ENCODE results near the gene AKAP13. TPM values are rescaled to one million over a fixed set of nuclear protein-coding genes. Genes with fewer than 3 reads are reported as not detected.
"Not testable (repeated sequence)": the region's sequence is repeated elsewhere in the genome, so short reads cannot be mapped to it uniquely, and the experiment has no call there.

The AKAP13 gene
- total and polyA plus RNA-seq, 7 donors: 18.2 to 126 (median 93.7) TPM

GRCh38 chr15:85530079-85530478 is 149.7 kb downstream of the AKAP13 start:
- 79 to 91% (median 88%) methylated on average over 7 of the region's 7 CpGs for WGBS, 3 donors
- no peak overlapping the region for H3K27ac ChIP-seq
- no peak for TF ChIP-seq CTCF (IDR thresholded peaks at IDR 0.05)
- H3K9me3 ChIP-seq: no peaks in the 10 kb centered on the region
- peaks cover 0 to 18% of the 10 kb centered on the region in 2 donors for H3K36me3 ChIP-seq (ENCODE audit: insufficient read depth in 1 of 2, low read depth in 1 of 2)
- no peak for DNase-seq
- intact Hi-C loops (cut with DNase I): no loop called here
- peaks cover 3% of the 10 kb centered on the region for H3K4me1 ChIP-seq
- no peak overlapping the region for H3K4me3 ChIP-seq
- no peaks in the 10 kb centered on the region for H3K27me3 ChIP-seq (ENCODE audit: insufficient read depth in 3 of 3, low read length in 2 of 3)
- ATAC-seq: no peak

- DNase-seq (no peak), ATAC-seq (no peak)
- peaks cover 3% of the 10 kb centered on the region for H3K4me1 ChIP-seq
- intact Hi-C loops (cut with DNase I): no loop called here
- no peak overlapping the region for H3K27ac ChIP-seq
- no peak overlapping the region for H3K4me3 ChIP-seq
- no peaks in the 10 kb centered on the region for H3K27me3 ChIP-seq (ENCODE audit: insufficient read depth in 3 of 3, low read length in 2 of 3)
- H3K9me3 ChIP-seq: no peaks in the 10 kb centered on the region
- WGBS, 3 donors: 73 to 91% (median 87%) methylated on average over 4 of the region's 4 CpGs
- peaks cover 0 to 22% of the 10 kb centered on the region in 2 donors for H3K36me3 ChIP-seq (ENCODE audit: insufficient read depth in 1 of 2, low read depth in 1 of 2)
- no peak for TF ChIP-seq CTCF (IDR thresholded peaks at IDR 0.05)
Measured at GRCh38 chr15:85531083-85531482, 150.7 kb downstream of the AKAP13 start.

- WGBS, 3 donors: 63 to 80% (median 72%) methylated on average over 3 of the region's 3 CpGs
- TF ChIP-seq CTCF (IDR thresholded peaks at IDR 0.05): no peak
- Histone ChIP-seq H3K9me3 (no peaks in the 10 kb centered on the region), H3K4me3 (no peak overlapping the region), H3K27ac (no peak overlapping the region), H3K36me3 (ENCODE audit: insufficient read depth in 1 of 2, low read depth in 1 of 2) (peaks cover 0 to 22% of the 10 kb centered on the region in 2 donors), H3K27me3 (ENCODE audit: insufficient read depth in 3 of 3, low read length in 2 of 3) (no peaks in the 10 kb centered on the region), H3K4me1 (peaks cover 3% of the 10 kb centered on the region)
- DNase-seq (no peak), ATAC-seq (no peak)
- intact Hi-C loops (cut with DNase I): no loop called here
Measured at GRCh38 chr15:85532689-85533088, 152.3 kb downstream of the AKAP13 start.

GRCh38 chr15:85534031-85534430 is 153.6 kb downstream of the AKAP13 start:
- no peak for TF ChIP-seq CTCF (IDR thresholded peaks at IDR 0.05)
- Histone ChIP-seq H3K4me3 (no peak overlapping the region), H3K27me3 (ENCODE audit: insufficient read depth in 3 of 3, low read length in 2 of 3) (no peaks in the 10 kb centered on the region), H3K9me3 (no peaks in the 10 kb centered on the region), H3K27ac (no peak overlapping the region), H3K4me1 (no peaks in the 10 kb centered on the region), H3K36me3 (ENCODE audit: insufficient read depth in 1 of 2, low read depth in 1 of 2) (peaks cover 0 to 22% of the 10 kb centered on the region in 2 donors)
- intact Hi-C loops (cut with DNase I): no loop called here
- ATAC-seq (no peak), DNase-seq (no peak)
- 93 to 98% (median 96%) methylated on average over 2 of the region's 2 CpGs for WGBS, 3 donors

GRCh38 chr15:85535533-85536330 is 155.3 kb downstream of the AKAP13 start:
- H3K4me3 ChIP-seq; H3K27me3 ChIP-seq (ENCODE audit: insufficient read depth in 3 of 3, low read length in 2 of 3); H3K27ac ChIP-seq; intact Hi-C loops (cut with DNase I); H3K4me1 ChIP-seq; H3K9me3 ChIP-seq: not testable (repeated sequence)
- peak in 1 of 2 donors; percentile 57 for DNase-seq
- 86 to 95% (median 88%) methylated on average over 7 of the region's 7 CpGs for WGBS, 3 donors
- peak in 1 of 4 donors; percentile 29 for ATAC-seq
- H3K36me3 ChIP-seq (ENCODE audit: insufficient read depth in 1 of 2, low read depth in 1 of 2): peaks cover 0 to 22% of the 10 kb centered on the region in 2 donors
